ENCODE data around the gene LGMN. TPM values are rescaled to one million over a fixed set of nuclear protein-coding genes. Genes with fewer than 3 reads are reported as not detected.

Gene LGMN
- total and polyA plus RNA-seq, 2 experiments from 2014 or later = 205 to 243 TPM

GRCh38 chr14:92704821-92705220 lies 43.6 kb downstream of the LGMN start:
- Histone ChIP-seq H3K4me1 (ENCODE audit: low read depth) (no peaks in the 10 kb centered on the region), H3K27me3 (no peaks in the 10 kb centered on the region), H3K9me3 (ENCODE audit: low read depth) (no peaks in the 10 kb centered on the region), H3K27ac (no peak overlapping the region), H3K36me3 (peaks cover 25% of the 10 kb centered on the region), H3K4me3 (no peak overlapping the region)
- no peak for DNase-seq (ENCODE audit: low read depth in 1 of 2, low spot score in 1 of 2)
- no peak for TF ChIP-seq CTCF (IDR thresholded peaks at IDR 0.05; ENCODE audit: low read depth, low read length)

- Histone ChIP-seq H3K36me3 (peaks cover 20% of the 10 kb centered on the region), H3K9me3 (ENCODE audit: low read depth) (no peaks in the 10 kb centered on the region), H3K27ac (peak overlapping the region; percentile 34), H3K4me1 (ENCODE audit: low read depth) (no peaks in the 10 kb centered on the region), H3K27me3 (no peaks in the 10 kb centered on the region), H3K4me3 (no peak overlapping the region)
- TF ChIP-seq CTCF (IDR thresholded peaks at IDR 0.05; ENCODE audit: low read depth, low read length) = no peak
- no peak for DNase-seq (ENCODE audit: low read depth in 1 of 2, low spot score in 1 of 2)
These were observed 44.2 kb downstream of the LGMN start for GRCh38 chr14:92704036-92704804.

- Histone ChIP-seq H3K4me1 (ENCODE audit: low read depth) (no peaks in the 10 kb centered on the region), H3K27ac (no peak overlapping the region), H3K27me3 (no peaks in the 10 kb centered on the region), H3K9me3 (ENCODE audit: low read depth) (no peaks in the 10 kb centered on the region), H3K4me3 (no peak overlapping the region), H3K36me3 (peaks cover 20% of the 10 kb centered on the region)
- no peak for TF ChIP-seq CTCF (IDR thresholded peaks at IDR 0.05; ENCODE audit: low read depth, low read length)
- DNase-seq (ENCODE audit: low read depth in 1 of 2, low spot score in 1 of 2) = no peak
These were observed 44.9 kb downstream of the LGMN start for GRCh38 chr14:92703516-92703915.

- peaks cover 20% of the 10 kb centered on the region for H3K36me3 ChIP-seq
- H3K4me1 ChIP-seq (ENCODE audit: low read depth) = no peaks in the 10 kb centered on the region
- no peak overlapping the region for H3K4me3 ChIP-seq
- no peaks in the 10 kb centered on the region for H3K9me3 ChIP-seq (ENCODE audit: low read depth)
- H3K27me3 ChIP-seq = no peaks in the 10 kb centered on the region
- no peak for TF ChIP-seq CTCF (IDR thresholded peaks at IDR 0.05; ENCODE audit: low read depth, low read length)
- DNase-seq (ENCODE audit: low read depth in 1 of 2, low spot score in 1 of 2) = no peak
- H3K27ac ChIP-seq = no peak overlapping the region
These were observed 45.9 kb downstream of the LGMN start for GRCh38 chr14:92702441-92702918.

- no peaks in the 10 kb centered on the region for H3K4me1 ChIP-seq (ENCODE audit: low read depth)
- DNase-seq (ENCODE audit: low read depth in 1 of 2, low spot score in 1 of 2) = no peak
- no peak for TF ChIP-seq CTCF (IDR thresholded peaks at IDR 0.05; ENCODE audit: low read depth, low read length)
- no peaks in the 10 kb centered on the region for H3K9me3 ChIP-seq (ENCODE audit: low read depth)
- peaks cover 20% of the 10 kb centered on the region for H3K36me3 ChIP-seq
- no peak overlapping the region for H3K4me3 ChIP-seq
- no peak overlapping the region for H3K27ac ChIP-seq
- H3K27me3 ChIP-seq = no peaks in the 10 kb centered on the region
These were observed 46.6 kb downstream of the LGMN start for GRCh38 chr14:92701826-92702225.
